GM19328 (cell line): Measurements from ENCODE around the gene JAG1.

Experiments
- ATAC-seq: cut with Tn5 transposase; IDR thresholded peaks from one replicate; pipeline ENCODE4 v1.9.1; 2021; ENCODE audit warnings: mild to moderate bottlenecking, moderate library complexity; ENCODE audit not compliant: unreplicated experiment

The JAG1 gene

DNA sequence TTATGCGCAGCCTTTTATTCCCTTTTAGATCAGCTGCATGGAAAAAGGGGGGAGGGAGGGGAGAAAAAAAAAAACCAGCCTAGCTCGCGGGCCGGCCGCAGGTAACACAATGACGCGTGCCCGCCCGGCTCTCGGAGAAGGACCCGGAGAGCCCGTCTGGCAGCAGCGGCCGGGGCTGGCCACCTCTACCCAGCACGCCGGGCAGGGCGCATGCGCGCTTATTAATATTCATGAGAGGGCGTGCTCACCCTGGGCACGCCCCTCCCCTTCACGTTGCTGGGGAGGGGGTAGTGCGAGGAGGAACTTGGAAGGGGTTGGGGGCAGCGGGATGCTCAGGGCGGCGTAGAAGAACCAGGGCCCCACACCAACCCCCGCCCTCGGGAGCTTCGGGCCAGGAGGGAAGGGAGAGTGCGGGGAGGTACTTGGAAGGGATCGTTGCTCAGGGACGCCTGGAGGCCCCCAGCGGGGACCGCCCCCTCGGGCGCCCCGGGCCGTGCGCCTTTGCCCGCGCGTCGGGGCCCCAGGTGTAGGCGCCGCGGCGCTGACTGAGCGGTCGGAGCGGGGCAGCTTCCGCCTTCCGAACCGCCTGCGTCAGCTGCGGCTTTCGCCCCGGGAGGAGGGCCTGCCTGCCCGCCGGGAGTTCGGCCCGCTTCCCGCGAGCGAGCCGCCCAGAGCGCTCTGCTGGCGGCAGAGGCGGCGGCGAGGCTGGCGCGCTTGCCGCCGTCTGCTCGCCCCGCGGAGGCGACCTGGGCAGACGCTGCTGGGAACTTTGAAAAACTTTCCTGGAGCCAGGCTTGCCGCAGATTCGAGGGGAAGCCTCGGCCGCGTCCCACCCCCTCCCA, at the start of gene JAG1:
Gene JAG1, minus strand, starts transcription at position 158 of the 842 bp plus-strand sequence. CDS start 469 bp downstream, outside the sequence.
- ATAC-seq: peak; percentile 61

DNA sequence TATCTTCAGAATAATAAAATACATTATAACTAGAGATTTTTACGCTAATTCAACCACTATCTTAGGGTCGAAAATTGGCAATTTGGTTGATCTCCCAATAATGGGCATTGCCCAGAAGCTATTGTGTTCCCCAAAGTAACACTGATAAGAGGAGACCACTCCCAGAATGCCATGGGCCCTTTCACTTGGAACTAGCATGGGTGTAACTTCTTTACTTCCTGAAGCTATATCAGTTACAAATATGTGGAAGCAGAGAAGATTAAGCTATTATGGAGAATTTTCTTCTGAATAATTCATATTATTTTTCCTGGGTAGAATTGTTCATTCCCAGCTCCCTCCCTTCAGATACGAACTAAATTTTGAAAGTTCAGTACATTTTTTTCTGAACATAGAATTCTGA, 48.2 kb upstream of the JAG1 start:
- ATAC-seq: no peak

DNA sequence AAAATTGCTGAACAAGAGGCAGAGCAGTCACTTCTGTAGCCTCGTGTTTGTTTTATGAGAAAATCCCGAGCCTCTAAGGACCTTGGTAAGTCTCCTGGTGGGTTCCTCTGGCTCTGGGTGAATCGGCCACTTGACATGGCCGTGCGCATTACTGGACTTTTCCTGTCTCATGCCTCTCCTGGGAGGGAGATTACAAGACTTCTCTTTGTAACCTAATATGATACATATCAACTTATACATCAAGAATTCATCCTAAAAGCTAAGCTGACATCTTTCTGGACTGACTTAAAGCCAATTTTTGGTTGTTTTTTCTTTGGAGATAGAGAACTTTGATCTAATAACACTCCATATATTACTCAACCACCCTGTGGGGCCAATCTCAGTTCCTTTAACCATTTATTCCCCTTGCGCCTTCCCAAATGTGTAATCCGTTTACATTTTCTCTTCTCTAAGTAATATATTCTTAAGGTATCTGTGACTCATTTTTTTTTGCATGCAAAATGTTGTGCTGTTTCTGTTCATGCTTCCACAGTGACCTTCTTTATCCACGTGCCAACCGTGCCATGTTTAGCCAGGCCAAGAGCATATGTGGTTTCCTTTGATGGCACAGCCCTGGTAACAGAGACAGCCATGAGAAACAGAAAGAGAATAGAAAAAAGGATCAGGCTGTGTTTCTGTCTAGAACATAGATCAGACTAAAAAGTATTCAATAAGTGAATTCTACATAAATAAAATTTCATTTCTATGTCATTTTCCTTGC, 47.5 kb upstream of the JAG1 start:
- no peak for ATAC-seq

DNA sequence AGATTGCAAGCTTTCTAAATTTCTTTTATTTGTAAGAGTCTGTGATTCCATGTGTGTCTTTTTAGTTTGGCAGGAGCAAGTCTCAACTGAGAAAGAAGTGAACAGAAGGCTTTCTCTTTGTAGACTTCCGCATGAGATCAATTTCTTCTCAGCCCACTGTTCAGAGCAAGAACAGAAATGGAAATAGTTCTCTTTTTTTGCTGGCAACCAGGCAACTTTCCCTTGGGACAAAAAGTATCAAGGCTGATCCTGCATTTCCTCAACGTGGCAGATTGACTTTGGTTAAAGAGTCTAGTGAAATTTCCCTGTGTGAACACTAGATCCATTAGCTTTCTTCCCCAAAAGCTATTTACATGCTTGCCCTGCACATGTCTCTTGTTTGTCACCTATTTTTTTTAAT, 46.8 kb upstream of the JAG1 start:
- ATAC-seq: no peak

DNA sequence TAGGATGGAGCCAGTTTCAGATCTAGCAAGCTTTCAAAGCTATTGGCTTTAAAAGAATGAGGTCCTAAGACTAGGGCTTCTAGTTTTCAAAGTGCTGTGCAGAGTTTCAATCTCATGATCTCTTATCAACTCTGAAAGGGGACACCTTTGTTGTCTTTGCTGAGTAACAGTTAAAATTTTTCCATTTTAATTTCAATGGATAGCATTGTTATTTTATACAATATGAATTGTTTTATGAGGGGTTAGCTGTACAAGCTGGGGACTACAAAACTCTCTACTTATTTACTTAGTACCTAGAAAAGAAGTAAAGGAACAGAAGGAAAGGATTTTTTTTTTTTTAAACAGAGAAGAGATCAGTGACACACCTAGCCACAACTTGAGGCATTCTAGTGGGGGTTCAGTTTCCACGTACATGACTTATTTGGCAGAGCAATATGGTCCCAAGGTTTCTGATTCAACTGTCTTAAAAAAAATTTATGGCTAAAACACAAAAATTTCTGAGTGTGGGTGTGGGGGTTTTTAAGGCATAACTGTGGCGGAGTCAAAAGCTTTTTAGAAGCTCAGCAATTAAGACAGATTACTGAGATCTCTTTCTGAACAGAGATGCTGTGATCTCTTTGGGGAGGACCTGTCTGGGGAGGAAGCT, 46.1 kb upstream of the JAG1 start:
- ATAC-seq: no peak

DNA sequence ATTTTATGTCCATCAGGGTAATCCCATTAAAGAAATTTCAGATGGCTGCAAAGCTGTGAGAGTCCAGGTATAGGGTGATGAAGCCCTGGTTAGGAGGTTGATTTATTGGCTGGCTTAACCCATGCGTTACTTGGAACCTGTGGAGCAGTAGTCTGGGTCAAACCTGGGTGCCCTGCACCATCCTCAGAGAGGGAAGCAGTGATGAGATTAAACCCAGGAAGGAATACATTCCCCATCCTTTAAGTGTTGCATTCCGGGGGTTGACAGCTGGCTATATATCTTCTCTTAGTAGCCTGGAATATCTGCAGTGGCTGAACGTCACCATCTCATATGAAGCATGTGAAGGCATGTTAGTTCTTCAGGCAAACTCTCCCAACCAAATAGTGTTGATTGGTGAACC, 44.9 kb upstream of the JAG1 start:
- no peak for ATAC-seq

DNA sequence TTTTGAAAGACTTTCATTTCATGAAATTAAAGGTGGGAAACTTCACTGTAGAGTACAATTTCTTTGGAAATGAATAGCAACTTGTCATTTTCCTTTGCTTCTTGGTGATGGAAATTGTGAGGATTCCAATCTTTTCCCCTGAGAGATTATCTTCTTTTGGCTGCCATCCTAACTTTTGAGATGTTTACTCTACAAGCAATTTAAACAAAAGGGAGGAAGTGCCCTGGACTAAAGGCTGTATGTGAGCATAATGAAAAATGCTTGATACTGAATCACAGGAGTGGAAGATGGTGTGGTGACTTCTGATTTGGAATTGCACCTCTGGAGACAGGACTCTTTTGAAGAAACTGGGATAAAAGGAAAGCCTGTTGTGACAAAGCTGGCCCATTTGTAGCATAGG, 43.1 kb upstream of the JAG1 start:
- ATAC-seq: no peak

DNA sequence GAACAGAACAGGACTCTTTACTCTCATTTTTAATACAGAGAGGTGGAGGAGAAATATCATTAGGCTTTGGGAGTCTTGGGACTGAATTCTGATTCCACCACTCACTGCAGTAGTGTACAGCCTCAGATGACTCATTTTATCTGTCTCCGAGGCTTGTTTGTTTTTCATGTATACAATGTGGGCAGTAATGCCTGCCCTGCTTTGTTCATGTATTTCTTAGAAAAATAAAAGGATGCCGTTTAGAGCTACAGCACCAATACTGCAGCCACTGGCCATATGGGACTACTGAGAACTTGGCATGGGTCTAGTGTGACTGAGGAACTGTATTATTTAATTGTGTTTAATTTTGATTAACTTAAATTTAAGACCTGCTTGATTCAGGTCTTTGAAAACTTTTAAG, 41.2 kb upstream of the JAG1 start:
- no peak for ATAC-seq

DNA sequence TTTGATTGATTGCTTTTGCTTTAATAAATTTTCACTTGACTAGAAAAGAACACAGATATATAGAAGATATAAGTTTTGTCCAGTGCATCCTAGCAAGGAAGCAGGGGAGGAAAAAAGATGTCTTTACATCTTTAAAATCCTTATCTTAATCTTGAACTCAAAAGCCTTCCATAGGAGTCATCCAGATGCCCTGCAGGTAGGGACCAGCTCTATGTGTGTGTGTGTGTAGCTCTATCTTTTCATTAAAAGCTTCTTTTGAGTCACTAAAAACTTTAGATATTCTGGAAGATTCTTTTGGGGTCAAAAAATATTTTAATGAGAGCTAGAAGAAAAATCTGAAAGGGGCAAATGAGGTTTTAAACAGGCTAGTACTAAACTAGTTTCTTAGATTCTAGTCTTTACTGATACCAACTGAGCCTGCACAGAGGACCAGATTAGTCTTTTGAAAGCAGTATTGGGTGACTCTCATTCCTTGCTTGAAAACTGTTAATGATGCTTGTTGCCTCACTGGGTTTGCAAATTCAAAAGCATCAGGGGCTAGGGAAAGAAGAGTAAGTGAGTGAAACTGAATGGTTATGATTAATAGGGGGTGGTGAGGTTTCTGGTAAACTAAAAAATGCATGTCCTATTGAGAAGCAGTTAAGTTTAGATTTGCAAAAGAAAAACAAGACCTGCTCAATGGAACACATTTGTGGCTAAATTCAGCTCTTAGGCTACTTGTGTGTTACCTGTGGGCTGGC, 40.6 kb upstream of the JAG1 start:
- no peak for ATAC-seq

DNA sequence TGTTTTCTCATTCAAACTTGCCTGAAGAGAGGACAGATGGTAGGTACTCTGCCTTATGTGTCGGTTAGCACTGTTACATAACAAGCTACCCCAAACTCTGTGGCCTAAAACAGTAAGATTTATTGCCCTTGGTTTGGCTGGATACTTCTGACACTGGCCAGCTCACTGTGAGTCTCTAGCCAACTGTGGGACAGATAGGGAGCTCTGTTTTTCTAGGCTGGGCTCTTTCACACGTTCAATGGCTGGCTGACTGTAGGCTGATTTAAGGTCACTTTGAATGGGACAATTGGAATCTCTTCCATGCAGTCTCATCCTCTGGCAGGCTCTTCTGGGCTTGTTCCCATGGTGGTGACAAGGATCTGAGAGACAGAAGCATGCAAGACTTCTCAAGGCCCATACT, 39.4 kb upstream of the JAG1 start:
- ATAC-seq: no peak

DNA sequence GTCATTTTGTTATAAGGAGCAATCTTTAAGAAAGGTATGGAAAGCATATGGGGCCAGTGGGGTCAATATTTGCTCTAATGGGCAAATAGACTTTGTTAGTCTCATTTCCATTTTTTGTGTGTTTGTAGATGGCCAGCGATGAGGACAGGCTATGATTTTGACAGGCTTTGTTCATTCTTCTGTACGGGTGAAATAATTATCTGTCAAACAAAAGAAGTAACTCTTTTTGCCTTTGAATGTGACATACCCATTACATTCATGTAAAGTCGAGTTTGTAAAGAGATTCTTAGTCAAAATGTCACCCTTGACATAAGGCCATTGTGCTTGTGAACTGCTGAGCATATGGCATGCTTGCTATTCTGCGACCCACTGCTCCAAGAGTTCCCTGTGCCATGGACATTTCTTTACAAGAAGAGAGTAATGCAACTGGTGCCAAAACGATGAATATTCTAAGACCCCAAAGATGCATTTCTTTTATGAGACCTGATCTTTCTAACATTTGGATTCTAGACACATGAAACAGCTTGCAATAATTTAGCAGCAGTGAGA, 38.2 kb upstream of the JAG1 start:
- ATAC-seq: no peak

DNA sequence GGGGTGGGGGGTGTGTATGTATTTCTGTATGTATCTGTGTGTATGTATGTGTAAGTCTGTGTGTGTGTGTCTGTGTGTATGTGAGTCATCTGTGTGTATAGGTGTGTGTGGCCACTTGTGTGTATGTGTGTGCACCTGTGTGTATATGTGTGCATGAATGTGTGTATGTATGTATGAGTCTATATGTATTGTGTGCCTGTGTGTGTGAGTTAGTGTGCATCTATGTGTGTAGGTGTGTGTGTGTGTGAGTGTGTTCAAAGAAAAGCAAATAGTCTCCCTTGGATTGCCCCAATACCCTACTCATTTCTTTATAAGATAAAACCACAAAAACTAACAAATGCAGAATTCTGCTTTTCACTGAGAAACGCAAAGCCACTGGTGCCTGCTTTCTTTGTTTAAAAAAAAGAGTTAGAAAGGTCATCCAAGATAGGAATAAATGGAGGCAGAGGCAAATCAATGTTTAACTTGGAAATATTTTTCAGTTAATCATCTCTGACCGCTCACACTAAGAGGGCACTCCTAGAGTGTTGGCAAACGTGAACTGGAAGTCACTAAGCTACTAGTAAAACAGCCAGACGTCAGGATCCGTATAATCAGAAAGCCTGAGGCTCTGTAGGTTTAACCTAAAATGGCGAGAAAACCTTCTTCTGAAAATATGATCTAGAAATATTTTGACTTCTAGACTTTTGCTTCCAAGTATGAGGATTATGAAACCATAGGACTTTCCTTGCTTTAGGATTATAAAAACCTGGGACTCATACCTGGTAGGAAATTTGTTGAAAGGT, 37.4 kb upstream of the JAG1 start:
- ATAC-seq: no peak

DNA sequence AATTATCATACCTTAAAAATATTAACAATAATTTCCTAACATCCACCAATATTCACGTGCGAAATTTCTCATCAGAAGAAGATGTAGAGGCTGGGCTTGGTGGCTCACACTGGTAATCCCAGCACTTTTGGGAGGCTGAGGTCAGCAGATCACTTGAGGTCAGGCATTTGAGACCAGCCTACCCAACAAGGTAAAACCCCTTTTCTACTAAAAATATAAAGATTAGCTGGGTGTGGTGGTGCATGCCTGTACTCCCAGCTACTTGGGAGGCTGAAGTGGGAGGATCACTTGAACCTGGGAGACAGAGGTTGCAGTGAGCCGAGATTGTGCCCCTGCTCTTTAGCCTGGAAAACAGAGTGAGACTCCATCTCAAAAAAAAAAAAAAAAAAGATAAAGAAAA, 36.1 kb upstream of the JAG1 start:
- no peak for ATAC-seq

DNA sequence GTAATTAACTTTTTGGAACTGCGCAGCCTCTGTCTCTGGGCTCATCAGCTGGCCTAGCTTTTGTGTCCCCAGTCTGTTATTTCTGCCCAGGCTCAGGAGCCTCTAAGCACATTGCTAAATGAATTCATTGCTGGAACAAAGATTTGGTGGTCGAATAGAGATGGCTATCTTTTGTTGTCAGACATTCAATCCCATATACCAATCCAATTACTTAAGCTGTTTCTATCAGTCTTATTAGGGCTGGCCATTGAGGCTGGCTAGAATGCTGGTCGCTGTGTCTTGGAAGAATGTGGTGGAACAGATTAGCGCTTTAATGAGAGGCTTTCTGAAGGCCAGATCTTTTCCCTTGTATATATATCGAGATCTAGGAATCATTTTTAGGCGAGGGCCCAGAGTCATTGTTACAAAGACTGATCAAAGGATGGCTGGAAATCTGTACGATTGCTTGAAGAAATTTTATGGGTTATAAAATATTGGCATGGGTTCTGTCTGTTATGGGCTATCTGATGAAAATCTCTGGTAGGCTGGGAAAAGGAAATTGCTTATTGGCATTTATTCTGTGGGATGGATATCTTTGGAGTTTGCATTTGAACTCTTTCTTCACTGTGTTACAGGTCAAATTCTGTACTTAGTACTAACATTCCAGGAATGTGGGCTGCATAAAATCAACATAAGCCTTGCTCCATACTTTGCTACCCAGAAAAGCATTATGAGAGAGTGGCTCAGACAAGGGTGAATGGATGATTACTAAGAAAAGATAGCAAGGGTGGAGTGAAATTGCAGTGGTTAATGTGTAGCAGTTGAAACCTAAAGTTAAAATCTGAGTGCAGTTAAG, 34.8 kb upstream of the JAG1 start:
- no peak for ATAC-seq

DNA sequence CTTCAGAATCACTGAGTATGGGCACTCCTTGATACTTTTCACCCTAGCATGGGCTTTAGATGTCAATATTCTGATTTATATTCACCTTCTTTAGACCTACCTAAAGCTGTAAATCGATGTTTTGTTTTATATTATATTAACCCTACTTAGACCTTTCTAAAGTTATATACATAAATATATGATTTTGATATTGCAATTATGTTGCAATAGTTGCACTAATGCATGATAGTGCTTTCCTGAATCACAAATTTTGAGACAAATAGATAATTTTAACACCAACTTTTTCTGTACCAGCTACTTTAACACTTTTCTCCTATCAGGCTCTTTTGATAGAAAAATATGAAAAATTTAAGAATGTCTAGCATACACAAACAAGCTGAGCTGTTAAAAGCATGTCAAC, 34.0 kb upstream of the JAG1 start:
- ATAC-seq: no peak

DNA sequence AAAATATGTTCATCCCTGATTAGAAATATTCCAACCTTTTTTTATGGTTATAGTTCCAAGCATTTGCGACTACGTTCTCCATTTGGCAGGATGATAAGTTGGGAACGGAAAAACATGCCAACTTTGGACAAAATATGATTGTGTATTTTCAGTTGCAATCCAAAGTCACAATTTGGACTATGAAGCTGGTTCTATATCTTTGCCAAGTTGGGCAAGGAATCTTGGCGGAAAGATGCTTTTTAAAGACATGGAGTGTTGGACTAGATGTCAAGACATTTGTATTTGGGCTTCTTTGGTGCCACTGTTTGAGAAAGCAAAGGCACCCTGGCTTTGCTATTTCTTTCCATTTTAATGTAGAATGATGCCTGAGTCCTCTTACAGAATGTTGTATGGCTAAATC, 33.3 kb upstream of the JAG1 start:
- no peak for ATAC-seq

DNA sequence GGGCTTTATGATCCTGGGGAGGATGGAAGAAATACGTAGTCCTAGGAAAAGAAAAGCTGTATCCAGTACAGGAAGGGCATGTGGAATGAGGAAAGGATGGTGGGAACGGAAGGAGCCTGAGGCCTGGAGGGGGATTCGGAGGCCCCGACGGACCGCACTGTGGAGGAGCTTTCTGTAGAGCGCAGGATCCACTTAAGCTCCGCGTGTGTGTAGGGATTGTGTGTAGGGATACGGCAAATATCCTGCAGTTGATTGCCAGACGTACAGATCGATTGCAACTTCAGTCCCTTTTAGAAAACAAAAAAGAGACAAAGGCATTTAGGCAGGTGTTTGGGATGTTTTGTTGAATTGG, 32.6 kb upstream of the JAG1 start:
- no peak for ATAC-seq

DNA sequence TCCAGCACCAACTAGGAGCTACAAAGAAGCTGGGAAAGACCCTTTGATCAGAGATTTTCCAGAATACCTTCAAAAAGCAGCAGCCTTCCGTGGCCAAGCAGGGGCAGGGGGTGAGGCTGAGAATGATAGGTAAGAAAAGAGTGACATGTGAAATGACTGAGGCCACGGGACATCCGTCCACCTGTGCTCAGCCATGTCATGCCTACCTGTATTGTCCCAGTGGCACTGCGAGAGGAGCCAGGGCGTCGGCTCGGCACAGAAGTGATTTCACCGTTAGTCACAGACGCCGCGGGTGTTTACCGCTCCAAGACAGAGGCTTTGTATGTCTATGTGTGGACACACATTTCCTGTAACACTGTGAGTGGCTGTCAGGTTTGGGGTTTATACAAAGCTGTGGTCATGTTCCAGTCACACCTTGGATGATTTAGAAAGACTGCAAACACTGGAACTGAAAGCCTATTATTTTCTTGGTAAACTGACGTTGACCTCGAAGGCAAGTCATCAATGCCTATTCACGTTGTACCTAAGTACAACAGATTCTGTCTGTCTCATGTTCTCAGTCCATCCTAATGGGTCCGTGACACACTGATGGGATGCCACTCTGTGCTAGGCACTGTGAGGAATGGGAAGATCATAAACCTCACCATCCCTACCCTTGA, 32.1 kb upstream of the JAG1 start:
- ATAC-seq: no peak

DNA sequence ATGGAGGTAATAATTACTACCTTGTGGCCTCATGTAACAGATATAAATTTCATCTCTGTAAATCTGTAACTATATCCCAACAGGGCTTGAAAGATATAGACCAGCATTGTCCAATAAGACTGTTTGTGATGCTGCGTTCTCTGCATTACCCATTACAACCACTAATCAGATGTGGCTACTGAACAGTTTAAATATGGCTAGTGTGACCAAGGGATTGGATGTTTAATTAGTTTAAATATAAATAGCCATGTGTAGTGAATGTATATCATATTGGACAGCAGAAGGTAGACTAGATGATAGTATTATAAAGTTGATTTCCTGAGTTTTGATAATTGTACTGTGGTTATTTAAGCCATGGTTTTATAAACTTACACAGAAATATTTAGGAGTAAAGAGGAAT, 27.8 kb upstream of the JAG1 start:
- no peak for ATAC-seq
